HUES64 (cell line): ENCODE measurements around the gene RPL22L1.

ENCODE experiments used
- H3K27ac ChIP-seq: 2 replicates; pipeline ENCODE4 v1.7.0; 2013; ENCODE audit warnings: low read depth, low read length, inconsistent platforms
- H3K27me3 ChIP-seq: 2 replicates; pipeline ENCODE4 v1.6.1; 2013; ENCODE audit warnings: mild to moderate bottlenecking, low read length; ENCODE audit not compliant: insufficient read depth
- H3K36me3 ChIP-seq: 2 replicates; pipeline ENCODE4 v1.6.1; 2013; ENCODE audit warnings: mild to moderate bottlenecking, low read length; ENCODE audit not compliant: insufficient read depth
- H3K4me1 ChIP-seq: 2 replicates; pipeline ENCODE4 v1.6.1; 2013; ENCODE audit warnings: mild to moderate bottlenecking, low read length, moderate library complexity; ENCODE audit not compliant: insufficient read depth
- H3K4me3 ChIP-seq: 2 replicates; pipeline ENCODE4 v1.5.1; 2013; ENCODE audit warnings: mild to moderate bottlenecking, low read length, moderate library complexity
- H3K9ac ChIP-seq: 2 replicates; pipeline ENCODE4 v1.6.1; 2013; ENCODE audit warnings: mild to moderate bottlenecking, low read depth, low read length
- H3K9me3 ChIP-seq: 2 replicates; pipeline ENCODE4 v1.6.1; 2013; ENCODE audit warnings: low read depth, low read length; ENCODE audit not compliant: insufficient read depth
- WGBS: fragments of 150-250, 120-280 bp; methylation state at CpG from one replicate; pipeline ENCODE4 v1.1.7; 2013; ENCODE audit warnings: missing lambda C conversion rate; 5-methylcytosine and 5-hydroxymethylcytosine counted together

RPL22L1 gene

DNA sequence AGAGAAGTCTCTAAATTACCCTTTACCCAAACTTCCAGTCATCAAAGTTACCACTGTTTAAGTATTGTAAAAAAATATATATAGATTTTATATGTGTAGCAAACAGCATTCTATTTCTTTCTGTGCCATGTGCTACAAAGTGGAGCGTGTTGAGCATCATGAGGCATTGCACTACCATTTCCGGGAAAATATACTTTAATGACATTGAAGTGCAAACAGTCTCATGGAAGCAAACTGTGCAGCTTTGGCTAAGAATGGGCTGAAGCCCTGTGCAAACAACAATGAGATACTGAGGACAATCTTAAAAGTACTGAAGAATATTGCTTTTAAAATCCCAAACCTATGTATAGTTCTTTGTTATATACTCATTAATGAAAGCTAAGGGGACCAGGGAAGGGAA lies 6.5 kb upstream of the RPL22L1 start:
- no peaks in the 10 kb centered on the region for H3K36me3 ChIP-seq
- no peaks in the 10 kb centered on the region for H3K27me3 ChIP-seq
- no peaks in the 10 kb centered on the region for H3K9me3 ChIP-seq
- no peak overlapping the region for H3K27ac ChIP-seq
- WGBS: 94% methylated on average over 2 of the region's 2 CpGs
- no peak overlapping the region for H3K9ac ChIP-seq
- no peak overlapping the region for H3K4me3 ChIP-seq
- no peaks in the 10 kb centered on the region for H3K4me1 ChIP-seq

DNA sequence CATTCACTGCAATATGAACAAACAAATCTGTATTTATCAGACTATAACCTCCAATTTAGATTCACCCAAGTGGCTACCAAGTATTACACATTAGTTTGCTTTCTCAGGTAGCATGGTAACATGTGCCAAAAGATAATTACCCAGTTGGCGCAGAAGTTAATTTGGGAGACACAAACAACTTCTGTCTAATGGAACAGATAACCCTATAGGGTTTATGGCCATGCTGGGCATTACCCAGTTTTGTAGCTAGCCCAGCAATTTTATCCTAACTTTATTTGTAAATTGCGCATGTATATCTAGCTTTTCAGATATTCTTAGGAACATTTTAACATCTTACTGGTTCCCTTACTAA lies 780 bp downstream of the RPL22L1 start:
- Histone ChIP-seq H3K4me3 (peak overlapping the region; percentile 76), H3K27ac (peak overlapping the region; percentile 88), H3K9me3 (no peaks in the 10 kb centered on the region), H3K9ac (peak overlapping the region; percentile 97), H3K36me3 (peaks cover 41% of the 10 kb centered on the region), H3K27me3 (no peaks in the 10 kb centered on the region), H3K4me1 (0 out of 2 replicates have a peak, but pooled peaks cover 3% of the 10 kb centered on the region)
- WGBS: 14% methylated on average over 2 of the region's 2 CpGs

DNA sequence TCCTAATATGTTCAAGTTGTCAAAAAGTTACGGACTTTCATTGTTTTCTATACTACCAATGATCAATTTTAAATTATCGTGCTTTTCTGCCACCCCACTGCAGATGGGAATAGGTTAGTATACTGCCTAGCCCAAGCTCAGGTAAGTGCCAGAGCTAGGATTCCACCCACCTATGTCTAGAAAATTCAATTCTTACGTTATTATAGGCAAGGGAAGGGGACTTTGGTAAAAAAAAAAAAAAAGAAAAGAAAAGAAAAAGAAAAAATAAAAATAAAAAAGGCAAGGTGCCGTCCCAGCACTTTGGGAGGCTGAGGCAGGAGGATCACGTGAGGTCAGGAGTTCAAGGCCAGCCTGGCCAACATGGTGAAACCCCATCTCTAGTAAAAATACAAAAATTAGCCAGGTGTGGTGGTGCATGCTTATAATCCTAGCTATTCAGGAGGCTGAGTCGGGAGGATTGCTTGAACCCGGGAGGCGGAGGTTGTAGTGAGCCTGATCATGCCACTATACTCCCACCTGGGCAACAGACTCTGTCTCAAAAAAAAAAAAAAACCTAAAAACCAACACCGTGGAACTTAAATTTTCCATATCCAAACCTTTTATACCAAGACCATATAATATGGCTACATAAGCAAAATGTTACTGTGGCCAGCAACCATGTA lies 1.3 kb downstream of the RPL22L1 start:
- Histone ChIP-seq H3K9ac (peak overlapping the region; percentile 97), H3K36me3 (peaks cover 41% of the 10 kb centered on the region), H3K27ac (peak overlapping the region; percentile 88), H3K9me3 (no peaks in the 10 kb centered on the region), H3K4me1 (0 out of 2 replicates have a peak, but pooled peaks cover 3% of the 10 kb centered on the region), H3K27me3 (no peaks in the 10 kb centered on the region), H3K4me3 (peak overlapping the region; percentile 76)
- 54% methylated on average over 9 of the region's 9 CpGs for WGBS

DNA sequence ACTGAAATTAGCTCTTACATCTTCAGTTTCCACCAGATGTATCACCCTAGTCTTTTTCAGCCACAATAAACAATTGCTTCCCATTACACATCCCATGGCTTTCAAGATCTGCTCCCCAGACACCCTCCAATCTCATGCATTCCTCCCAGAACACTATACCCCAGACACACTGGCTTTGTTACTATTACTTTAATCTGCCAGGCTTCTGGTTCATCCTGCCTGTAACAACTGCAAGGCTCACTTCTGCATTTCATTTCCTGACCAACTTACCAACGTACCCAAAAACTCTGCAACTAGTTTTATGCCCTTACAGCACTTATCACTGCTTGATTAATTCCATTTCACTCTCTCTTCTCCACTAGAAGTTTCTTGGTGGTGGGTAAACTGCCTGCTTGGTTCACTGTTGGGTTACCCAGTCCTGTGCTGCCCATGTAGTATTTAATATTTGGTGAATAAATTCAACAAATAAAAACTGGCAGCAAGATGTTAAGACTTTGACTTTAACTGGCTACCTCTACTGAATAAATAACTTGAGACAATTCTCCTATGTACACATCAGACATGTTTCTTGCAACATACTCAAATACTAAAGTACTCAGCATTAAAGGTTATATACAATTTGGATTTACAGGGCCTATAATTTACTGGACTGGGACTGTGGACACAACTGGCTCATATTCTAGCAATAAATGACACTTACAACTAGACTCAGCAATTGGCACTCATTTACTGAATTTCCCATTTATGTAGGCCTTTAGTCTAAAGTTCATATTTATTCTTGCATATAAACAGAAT lies 2.7 kb downstream of the RPL22L1 start:
- 76% methylated on average over 1 of the region's 1 CpG for WGBS
- Histone ChIP-seq H3K9ac (peak overlapping the region; percentile 97; the same call in 1 of the 2 replicates), H3K27me3 (no peaks in the 10 kb centered on the region), H3K4me3 (peak overlapping the region; percentile 76; the same call in 1 of the 2 replicates), H3K9me3 (no peaks in the 10 kb centered on the region), H3K36me3 (peaks cover 41% of the 10 kb centered on the region), H3K4me1 (0 out of 2 replicates have a peak, but pooled peaks cover 3% of the 10 kb centered on the region), H3K27ac (peak overlapping the region; percentile 1)

DNA sequence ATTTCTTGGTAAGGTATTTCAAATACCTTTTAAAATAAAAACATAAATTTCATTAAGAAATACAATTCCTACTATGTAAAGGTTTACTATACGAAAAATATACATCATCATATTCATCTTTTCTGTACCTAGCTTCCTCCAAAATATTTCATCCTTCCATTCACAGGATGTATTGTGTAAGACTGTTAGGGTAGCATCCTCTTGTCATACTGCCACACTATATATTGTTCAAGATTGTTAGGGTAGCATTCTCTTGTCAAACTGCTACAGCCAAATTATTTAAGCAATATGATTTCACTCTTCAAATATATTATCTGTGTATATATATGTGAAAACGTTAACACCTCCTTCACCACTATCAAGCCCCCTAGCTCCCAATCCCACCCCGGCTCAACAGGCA lies 3.5 kb downstream of the RPL22L1 start:
- peak overlapping the region; percentile 97; the same call in 1 of the 2 replicates for H3K9ac ChIP-seq
- H3K27me3 ChIP-seq: no peaks in the 10 kb centered on the region
- peaks cover 41% of the 10 kb centered on the region for H3K36me3 ChIP-seq
- no peak overlapping the region; the same call in 1 of the 2 replicates for H3K4me3 ChIP-seq
- WGBS: 86% methylated on average over 1 of the region's 3 CpGs
- H3K9me3 ChIP-seq: no peaks in the 10 kb centered on the region
- H3K27ac ChIP-seq: no peak overlapping the region
- 0 out of 2 replicates have a peak, but pooled peaks cover 3% of the 10 kb centered on the region for H3K4me1 ChIP-seq

DNA sequence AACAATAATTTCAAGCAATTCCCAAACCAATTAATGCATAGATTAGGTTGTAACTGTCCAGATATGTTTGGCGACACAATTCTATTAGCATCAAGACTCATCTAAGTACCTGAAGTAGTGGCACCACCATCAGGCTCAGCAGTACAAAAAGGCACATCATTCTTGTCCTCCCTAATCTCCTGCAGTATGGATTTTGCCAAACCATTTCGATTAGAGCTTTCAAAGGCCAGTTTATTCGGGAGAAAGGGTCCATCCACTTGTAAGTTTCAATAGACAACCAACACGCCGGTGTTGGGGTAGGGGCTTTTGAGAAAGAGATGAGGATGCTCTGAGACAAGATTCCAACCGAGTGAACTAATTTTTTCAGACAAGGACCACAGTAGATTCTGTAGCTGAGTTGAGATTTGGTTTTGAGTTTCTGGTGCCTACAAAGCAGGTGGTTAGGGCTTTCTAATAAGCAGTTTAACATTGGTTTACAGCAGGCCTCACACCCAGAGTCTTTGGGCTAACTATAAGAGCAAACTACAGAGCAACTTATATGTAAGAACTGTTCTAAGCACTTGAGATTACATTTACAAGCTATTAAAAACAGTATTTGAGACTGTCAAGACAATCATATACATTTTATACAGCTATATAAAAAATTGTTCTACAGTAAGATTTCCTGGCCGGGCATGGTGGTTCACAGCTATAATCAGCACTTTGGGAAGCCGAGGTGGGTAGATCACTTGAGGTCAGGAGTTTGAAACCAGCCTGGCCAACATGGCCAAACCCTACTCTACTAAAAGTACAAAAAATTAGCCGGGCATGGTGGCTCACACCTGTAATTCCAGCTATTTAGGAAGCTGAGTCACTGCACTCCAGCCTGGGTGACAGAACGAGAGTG lies 4.5 kb downstream of the RPL22L1 start:
- Histone ChIP-seq H3K36me3 (peaks cover 41% of the 10 kb centered on the region), H3K4me1 (0 out of 2 replicates have a peak, but pooled peaks cover 3% of the 10 kb centered on the region), H3K9ac (no peak overlapping the region), H3K27me3 (no peaks in the 10 kb centered on the region), H3K9me3 (no peaks in the 10 kb centered on the region), H3K27ac (no peak overlapping the region; the same call in 1 of the 2 replicates), H3K4me3 (no peak overlapping the region)
- WGBS: 92% methylated on average over 10 of the region's 10 CpGs

DNA sequence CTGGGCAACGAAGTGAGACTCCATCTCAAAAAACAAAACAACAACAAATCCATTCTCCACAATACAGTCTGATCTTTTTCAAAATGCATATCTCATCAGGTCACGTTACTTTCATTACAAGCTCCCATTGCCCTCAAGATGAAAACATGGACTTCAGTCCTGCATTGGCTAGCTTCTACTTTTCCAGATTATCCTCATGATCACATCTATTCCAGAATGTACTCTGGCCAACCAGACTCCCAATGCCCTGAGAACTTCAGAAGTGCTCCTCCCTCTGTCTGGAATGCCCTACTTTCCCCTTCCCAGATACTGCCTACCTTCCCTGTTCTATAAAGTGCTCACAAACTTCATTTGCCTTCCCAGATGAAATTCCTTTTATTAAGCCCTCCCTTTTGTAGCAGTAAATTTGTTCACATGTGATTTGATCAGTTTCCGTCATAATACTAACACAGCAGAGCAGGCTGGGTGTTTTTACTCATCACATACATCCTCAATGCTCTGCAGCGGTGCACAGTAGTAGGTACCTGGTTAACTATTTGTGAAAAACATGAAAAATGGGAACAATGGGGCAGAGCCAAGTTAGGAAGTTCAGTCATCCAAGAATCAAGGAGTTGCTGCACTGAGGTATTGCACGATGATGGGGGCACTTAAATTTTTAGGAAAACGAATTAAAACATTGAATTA lies 5.3 kb downstream of the RPL22L1 start:
- Histone ChIP-seq H3K27ac (peak overlapping the region; percentile 29; the same call in 1 of the 2 replicates), H3K4me3 (no peak overlapping the region), H3K27me3 (no peaks in the 10 kb centered on the region), H3K9ac (no peak overlapping the region), H3K4me1 (0 out of 2 replicates have a peak, but pooled peaks cover 3% of the 10 kb centered on the region), H3K36me3 (peaks cover 41% of the 10 kb centered on the region), H3K9me3 (no peaks in the 10 kb centered on the region)
- WGBS: 89% methylated on average over 6 of the region's 6 CpGs

DNA sequence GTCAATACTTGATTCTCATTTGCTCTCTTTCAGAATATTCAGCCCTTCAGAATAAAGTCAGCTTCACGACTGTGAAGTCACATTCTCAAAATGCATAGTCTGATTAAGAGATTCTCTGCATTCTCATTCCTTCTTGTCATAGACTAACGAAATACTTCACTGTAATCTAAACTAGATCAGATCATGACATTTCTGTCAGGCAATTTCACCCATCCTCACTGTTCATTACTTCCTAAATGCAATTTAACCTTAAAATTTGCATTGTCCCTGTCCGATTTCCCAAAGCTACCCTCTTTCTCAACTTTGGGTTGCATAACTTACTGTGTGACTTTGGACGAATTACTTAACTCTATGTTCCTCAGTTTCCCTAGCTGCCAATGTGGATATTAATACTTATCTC lies 6.2 kb downstream of the RPL22L1 start:
- H3K27ac ChIP-seq: no peak overlapping the region
- H3K27me3 ChIP-seq: no peaks in the 10 kb centered on the region
- peaks cover 36% of the 10 kb centered on the region for H3K36me3 ChIP-seq
- H3K4me3 ChIP-seq: no peak overlapping the region
- 0 out of 2 replicates have a peak, but pooled peaks cover 3% of the 10 kb centered on the region for H3K4me1 ChIP-seq
- H3K9ac ChIP-seq: no peak overlapping the region
- H3K9me3 ChIP-seq: no peaks in the 10 kb centered on the region
- 81% methylated on average over 4 of the region's 4 CpGs for WGBS

DNA sequence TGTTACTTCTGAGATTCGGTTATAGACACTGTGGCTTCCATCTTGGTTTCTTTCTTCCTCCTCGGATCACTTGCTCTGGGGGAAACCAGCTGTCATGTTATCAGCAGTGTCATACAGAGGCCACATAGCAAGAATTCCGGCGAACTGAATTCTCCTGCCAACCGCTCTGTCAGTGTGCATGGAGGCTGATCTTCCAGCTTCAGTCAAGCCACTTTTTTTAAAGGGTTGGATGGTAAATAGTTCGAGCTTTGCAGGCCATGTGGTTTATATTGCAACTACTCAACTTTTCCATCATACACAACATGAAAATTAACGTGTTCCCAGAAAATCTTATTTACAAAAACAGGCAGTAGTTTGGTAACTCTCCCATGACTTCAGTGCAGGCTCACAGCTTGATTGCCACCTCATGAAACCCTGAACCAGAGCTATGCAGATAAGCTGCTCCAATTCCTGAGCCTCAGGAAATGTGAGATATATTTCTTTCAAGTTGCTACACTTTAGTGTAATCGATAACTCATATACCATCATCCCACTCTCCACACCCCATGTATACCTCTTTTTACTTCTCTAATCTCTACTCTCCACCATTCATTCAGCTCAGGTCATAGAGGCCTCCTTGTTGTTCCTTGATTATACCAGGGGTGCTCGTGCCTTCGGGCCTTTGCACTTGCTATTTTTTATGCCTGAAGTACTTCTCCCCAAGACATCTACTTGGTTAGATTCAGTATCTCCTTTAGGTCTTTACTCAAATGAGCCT lies 7.2 kb downstream of the RPL22L1 start:
- no peak overlapping the region for H3K9ac ChIP-seq
- H3K4me3 ChIP-seq: no peak overlapping the region
- 91% methylated on average over 10 of the region's 10 CpGs for WGBS
- H3K4me1 ChIP-seq: no peaks in the 10 kb centered on the region
- no peak overlapping the region for H3K27ac ChIP-seq
- no peaks in the 10 kb centered on the region for H3K9me3 ChIP-seq
- H3K27me3 ChIP-seq: no peaks in the 10 kb centered on the region
- H3K36me3 ChIP-seq: peaks cover 28% of the 10 kb centered on the region

DNA sequence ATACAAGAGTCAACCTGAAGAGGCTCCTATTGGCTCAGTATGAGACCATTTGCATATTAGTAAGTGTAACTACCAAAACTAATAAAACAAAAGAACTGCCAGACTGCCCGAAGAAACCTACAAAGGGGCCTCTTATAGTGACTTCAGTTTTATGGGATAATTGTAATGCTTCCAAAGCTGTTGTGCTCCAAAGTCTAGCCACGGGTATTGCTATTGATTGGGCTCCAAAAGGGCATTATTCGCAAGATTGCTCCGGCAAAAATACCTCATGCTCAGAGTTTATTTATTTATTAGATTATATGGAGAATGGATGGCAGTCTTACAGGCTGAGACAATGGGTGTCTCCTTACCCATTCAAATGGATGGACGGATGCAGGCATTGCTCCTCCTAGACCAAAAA lies 11.4 kb downstream of the RPL22L1 start:
- Histone ChIP-seq H3K9me3 (no peaks in the 10 kb centered on the region), H3K4me1 (no peaks in the 10 kb centered on the region), H3K4me3 (no peak overlapping the region), H3K9ac (no peak overlapping the region), H3K27ac (no peak overlapping the region), H3K36me3 (no peaks in the 10 kb centered on the region), H3K27me3 (no peaks in the 10 kb centered on the region)
- WGBS: 91% methylated on average over 5 of the region's 5 CpGs
